Endodermal cell (in vitro differentiated cells): Measurements from ENCODE around the gene KCNJ12. TPM values are rescaled to one million over a fixed set of nuclear protein-coding genes. Genes with fewer than 3 reads are reported as not detected.

Experiments
- DNase-seq: peaks from one replicate; pipeline ENCODE4 v3.0.0-alpha.2; 2017
- H3K27ac ChIP-seq: 2 replicates; pipeline ENCODE4 v1.5.1; 2013; ENCODE audit warnings: mild to moderate bottlenecking, low read depth, low read length, moderate library complexity
- H3K27me3 ChIP-seq: 2 replicates; pipeline ENCODE4 v1.6.1; 2013; ENCODE audit warnings: mild to moderate bottlenecking, low read length, moderate library complexity; ENCODE audit not compliant: insufficient read depth, control insufficient read depth, poor library complexity, severe bottlenecking
- H3K36me3 ChIP-seq: 2 replicates; pipeline ENCODE4 v1.7.0; 2013; ENCODE audit warnings: mild to moderate bottlenecking, low read length, moderate library complexity; ENCODE audit not compliant: control insufficient read depth, insufficient read depth
- H3K4me1 ChIP-seq: one replicate; pipeline ENCODE4 v1.7.0; 2013; ENCODE audit warnings: low read length; ENCODE audit not compliant: control insufficient read depth, insufficient read depth
- H3K4me3 ChIP-seq: 2 replicates; pipeline ENCODE4 v1.5.1; 2013; ENCODE audit warnings: mild to moderate bottlenecking, low read length, moderate library complexity
- H3K9ac ChIP-seq: 2 replicates; pipeline ENCODE4 v1.6.1; 2013; ENCODE audit warnings: mild to moderate bottlenecking, low read length, moderate library complexity; ENCODE audit not compliant: poor library complexity, severe bottlenecking; ENCODE audit errors: extremely low read depth
- H3K9me3 ChIP-seq: 2 replicates; pipeline ENCODE4 v1.6.1; 2013; ENCODE audit warnings: mild to moderate bottlenecking, low read length, moderate library complexity; ENCODE audit not compliant: control insufficient read depth
- H3K27ac Mint-ChIP-seq: 2 replicates; pipeline ENCODE4 v1.8.0; 2020; ENCODE audit warnings: mixed read lengths
- H3K27me3 Mint-ChIP-seq: 2 replicates; pipeline ENCODE4 v1.8.0; 2021; ENCODE audit warnings: mild to moderate bottlenecking, mixed read lengths; ENCODE audit not compliant: insufficient read depth
- H3K36me3 Mint-ChIP-seq: 2 replicates; pipeline ENCODE4 v1.8.0; 2020; ENCODE audit warnings: low read depth, mixed read lengths
- H3K4me1 Mint-ChIP-seq: 2 replicates; pipeline ENCODE4 v1.8.0; 2020; ENCODE audit warnings: mixed read lengths
- H3K4me3 Mint-ChIP-seq: 2 replicates; pipeline ENCODE4 v1.8.0; 2020; ENCODE audit warnings: mild to moderate bottlenecking, moderate library complexity, mixed read lengths
- H3K9me3 Mint-ChIP-seq: 2 replicates; pipeline ENCODE4 v1.8.0; 2020; ENCODE audit warnings: mild to moderate bottlenecking, mixed read lengths
- CTCF ChIP-seq: fragments of 200-600 bp; sonication (generic); conservative IDR thresholded peaks from 2 replicates; pipeline ENCODE4 v1.5.0; 2021; ENCODE audit warnings: antibody characterized with exemption, mild to moderate bottlenecking
- WGBS, 2 experiments: methylation state at CpG; one replicate each; pipeline versions ENCODE4 v1.1.5 to v1.1.7; 2013; ENCODE audit warnings: missing lambda C conversion rate in 2 of 2, mixed read lengths in 1 of 2; ENCODE audit not compliant: insufficient coverage in 1 of 2, insufficient read length in 1 of 2; 5-methylcytosine and 5-hydroxymethylcytosine counted together
- total RNA-seq, 2 donors: library from RNA; stranded (reverse); fragmentation: NEBNext Ultra II Directional in 1 of 2; extraction: Animal tissue kit (Norgen Biotek cat#: 25700) in 1 of 2; gene quantifications; 2 replicates in 1 of 2; 3 replicates in 1 of 2; pipeline ENCODE4 v1.2.1, GENCODE V29; 2021

KCNJ12 gene
- total RNA-seq, 2 donors from 2014 or later: 2.3 to 2.6 TPM

- H3K27me3 Mint-ChIP-seq: peaks cover 21% of the 10 kb centered on the region
- H3K36me3 ChIP-seq: no peaks in the 10 kb centered on the region
- H3K27ac Mint-ChIP-seq: no peak overlapping the region
- peaks cover 6% of the 10 kb centered on the region for H3K9me3 Mint-ChIP-seq
- H3K4me1 Mint-ChIP-seq: no peaks in the 10 kb centered on the region
- H3K4me3 ChIP-seq: no peak overlapping the region
- H3K9ac ChIP-seq: no peak overlapping the region
- H3K4me1 ChIP-seq: no peaks in the 10 kb centered on the region
- H3K36me3 Mint-ChIP-seq: no peaks in the 10 kb centered on the region
- no peak overlapping the region for H3K4me3 Mint-ChIP-seq
- no peak for TF ChIP-seq CTCF
- no peak for DNase-seq
- no peaks in the 10 kb centered on the region for H3K27me3 ChIP-seq
- no peaks in the 10 kb centered on the region for H3K9me3 ChIP-seq
- WGBS, 2 experiments: 67 to 79% methylated on average over 1 to 3 of the region's 3 CpGs
- no peak overlapping the region for H3K27ac ChIP-seq
Observed at GRCh38 chr17:21351366-21352065, 24.6 kb upstream of the KCNJ12 start.

DNA sequence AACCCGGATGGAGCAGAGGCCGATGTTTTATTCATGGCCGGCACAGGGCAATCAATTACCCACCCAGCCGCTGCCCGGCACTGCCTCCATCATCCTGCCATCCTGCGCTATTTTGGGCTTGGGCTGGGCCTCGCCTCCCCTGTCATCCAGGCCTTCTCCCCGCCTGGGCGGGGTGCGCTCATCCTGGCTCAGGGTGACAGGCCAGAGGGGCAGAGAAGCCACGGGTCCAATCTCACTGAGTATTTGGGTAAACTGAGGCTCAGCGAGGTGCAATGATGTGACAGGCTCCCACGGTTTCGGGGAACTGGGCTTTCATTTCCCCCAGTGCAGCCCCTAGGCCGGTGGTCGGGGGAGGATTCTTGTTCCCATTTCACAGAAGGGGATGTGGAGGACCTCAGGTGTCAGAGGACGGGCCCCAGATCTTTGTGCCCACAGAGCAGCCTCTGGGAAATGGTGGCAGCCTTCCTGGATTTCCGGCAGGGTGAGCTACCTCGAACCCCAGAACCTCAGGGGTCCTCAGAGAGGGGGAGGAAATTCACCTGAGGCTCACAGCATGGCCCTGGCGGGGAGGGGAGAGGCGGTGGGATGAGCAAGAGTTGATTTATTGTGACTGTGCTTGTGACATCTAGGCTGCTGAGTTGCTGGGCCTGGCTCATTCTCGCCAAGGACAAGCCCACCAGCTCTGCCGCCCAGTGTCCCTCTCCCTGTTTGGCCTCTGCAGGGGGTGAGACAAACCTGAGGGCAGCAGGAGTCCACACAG, 23.8 kb upstream of the KCNJ12 start:
- peaks cover 4% of the 10 kb centered on the region for H3K4me1 Mint-ChIP-seq
- Histone ChIP-seq H3K36me3 (no peaks in the 10 kb centered on the region), H3K9me3 (no peaks in the 10 kb centered on the region), H3K9ac (no peak overlapping the region), H3K27ac (no peak overlapping the region), H3K4me3 (no peak overlapping the region), H3K4me1 (no peaks in the 10 kb centered on the region), H3K27me3 (no peaks in the 10 kb centered on the region)
- WGBS, 2 experiments: 93% methylated on average over 17 to 23 of the region's 23 CpGs
- TF ChIP-seq CTCF: no peak
- H3K4me3 Mint-ChIP-seq: no peak overlapping the region
- peaks cover 6% of the 10 kb centered on the region for H3K9me3 Mint-ChIP-seq
- H3K36me3 Mint-ChIP-seq: no peaks in the 10 kb centered on the region
- no peak overlapping the region for H3K27ac Mint-ChIP-seq
- H3K27me3 Mint-ChIP-seq: peaks cover 30% of the 10 kb centered on the region
- DNase-seq: peak; percentile 18

GRCh38 chr17:21352981-21353265, 23.2 kb upstream of the KCNJ12 start:
- no peak for DNase-seq
- Mint-ChIP-seq H3K4me3 (no peak overlapping the region), H3K4me1 (peaks cover 5% of the 10 kb centered on the region), H3K9me3 (peaks cover 6% of the 10 kb centered on the region), H3K27me3 (peaks cover 30% of the 10 kb centered on the region), H3K27ac (no peak overlapping the region), H3K36me3 (no peaks in the 10 kb centered on the region)
- H3K36me3 ChIP-seq: no peaks in the 10 kb centered on the region
- no peak overlapping the region for H3K4me3 ChIP-seq
- H3K4me1 ChIP-seq: no peaks in the 10 kb centered on the region
- H3K9me3 ChIP-seq: no peaks in the 10 kb centered on the region
- no peak overlapping the region for H3K27ac ChIP-seq
- 91 to 100% methylated on average over 6 to 8 of the region's 8 CpGs for WGBS, 2 experiments
- no peak for TF ChIP-seq CTCF
- no peak overlapping the region for H3K9ac ChIP-seq
- H3K27me3 ChIP-seq: no peaks in the 10 kb centered on the region
